Glutamatergic neuron (in vitro differentiated cells): ENCODE measurements around the gene TNFAIP8. TPM values are rescaled to one million over a fixed set of nuclear protein-coding genes. Genes with fewer than 3 reads are reported as not detected.
A peak's percentile ranks its signal among the peaks of the same experiment; 100 is the strongest.
"Not testable (repeated sequence)": the region's sequence is repeated elsewhere in the genome, so short reads cannot be mapped to it uniquely, and the experiment has no call there.

Experiments used
- DNase-seq: peaks from one replicate; pipeline ENCODE4 v3.0.0; 2022
- H3K27ac Mint-ChIP-seq: one replicate; pipeline ENCODE4 v1.8.0; 2020; ENCODE audit warnings: mild to moderate bottlenecking, mixed read lengths, inconsistent platforms; ENCODE audit not compliant: unreplicated experiment
- H3K27me3 Mint-ChIP-seq: one replicate; pipeline ENCODE4 v1.8.0; 2020; ENCODE audit warnings: mild to moderate bottlenecking, moderate library complexity, mixed read lengths, inconsistent platforms; ENCODE audit not compliant: unreplicated experiment
- H3K36me3 Mint-ChIP-seq: one replicate; pipeline ENCODE4 v1.8.0; 2020; ENCODE audit warnings: mild to moderate bottlenecking, mixed read lengths, inconsistent platforms; ENCODE audit not compliant: unreplicated experiment
- H3K4me1 Mint-ChIP-seq: one replicate; pipeline ENCODE4 v1.8.0; 2020; ENCODE audit warnings: mild to moderate bottlenecking, low read depth, mixed read lengths, inconsistent platforms; ENCODE audit not compliant: unreplicated experiment
- H3K4me3 Mint-ChIP-seq: one replicate; pipeline ENCODE4 v1.8.0; 2020; ENCODE audit warnings: mild to moderate bottlenecking, mixed read lengths, inconsistent platforms; ENCODE audit not compliant: unreplicated experiment
- H3K9me3 Mint-ChIP-seq: one replicate; pipeline ENCODE4 v1.8.0; 2020; ENCODE audit warnings: mild to moderate bottlenecking, moderate library complexity, mixed read lengths, inconsistent platforms; ENCODE audit not compliant: unreplicated experiment
- CTCF ChIP-seq: fragments of 200-600 bp; sonication (generic); IDR thresholded peaks from one replicate; pipeline ENCODE4 v1.5.0; 2021; ENCODE audit not compliant: partially characterized antibody, unreplicated experiment
- total RNA-seq: library from RNA; stranded (reverse); fragmentation: NEBNext Ultra II Directional; extraction: Animal tissue kit (Norgen Biotek cat#: 25700); gene quantifications from one replicate; pipeline ENCODE4 v1.2.1, GENCODE V29; 2021; ENCODE audit not compliant: unreplicated experiment

TNFAIP8 gene
- total RNA-seq, 1 donor from 2014 or later: 2.5 TPM

GRCh38 chr5:119435436-119436132 lies 79.8 kb downstream of the TNFAIP8 start:
- TF ChIP-seq CTCF: peak; percentile 62
- Mint-ChIP-seq H3K4me1 (no peaks in the 10 kb centered on the region), H3K4me3 (no peak overlapping the region), H3K9me3 (no peaks in the 10 kb centered on the region), H3K27ac (no peak overlapping the region), H3K36me3 (no peaks in the 10 kb centered on the region), H3K27me3 (no peaks in the 10 kb centered on the region)
- peak; percentile 63 for DNase-seq

- H3K4me3 Mint-ChIP-seq, DNase-seq, H3K27ac Mint-ChIP-seq: not testable (repeated sequence)
These were observed 82.2 kb downstream of the TNFAIP8 start for GRCh38 chr5:119437785-119438586.

GRCh38 chr5:119438587-119438917 lies 82.7 kb downstream of the TNFAIP8 start:
- DNase-seq, H3K9me3 Mint-ChIP-seq, H3K27ac Mint-ChIP-seq, H3K27me3 Mint-ChIP-seq, H3K4me1 Mint-ChIP-seq, H3K36me3 Mint-ChIP-seq, H3K4me3 Mint-ChIP-seq: not testable (repeated sequence)

More at GRCh38 chr5:119437785-119438586, 82.2 kb downstream of the TNFAIP8 start:
- H3K27me3 Mint-ChIP-seq, H3K36me3 Mint-ChIP-seq, H3K9me3 Mint-ChIP-seq, H3K4me1 Mint-ChIP-seq: not testable (repeated sequence)

- H3K4me3 Mint-ChIP-seq: no peak overlapping the region
- no peaks in the 10 kb centered on the region for H3K36me3 Mint-ChIP-seq
- TF ChIP-seq CTCF: no peak
- H3K4me1 Mint-ChIP-seq: no peaks in the 10 kb centered on the region
- no peaks in the 10 kb centered on the region for H3K9me3 Mint-ChIP-seq
- DNase-seq: no peak
- H3K27me3 Mint-ChIP-seq: no peaks in the 10 kb centered on the region
- H3K27ac Mint-ChIP-seq: no peak overlapping the region
These were observed 83.4 kb downstream of the TNFAIP8 start for GRCh38 chr5:119439140-119439631.

- not testable (repeated sequence) for H3K4me1 Mint-ChIP-seq, H3K27me3 Mint-ChIP-seq, H3K27ac Mint-ChIP-seq, H3K36me3 Mint-ChIP-seq, H3K4me3 Mint-ChIP-seq, DNase-seq, H3K9me3 Mint-ChIP-seq
These were observed 83.8 kb downstream of the TNFAIP8 start for GRCh38 chr5:119439632-119440031.

- not testable (repeated sequence) for H3K36me3 Mint-ChIP-seq
These were observed 88.8 kb downstream of the TNFAIP8 start for GRCh38 chr5:119444643-119445042.

GRCh38 chr5:119445544-119445943 lies 89.7 kb downstream of the TNFAIP8 start:
- Mint-ChIP-seq H3K27me3 (peaks cover 3% of the 10 kb centered on the region), H3K4me1 (peaks cover 7% of the 10 kb centered on the region), H3K4me3 (no peak overlapping the region), H3K36me3 (peaks cover 3% of the 10 kb centered on the region), H3K9me3 (peaks cover 4% of the 10 kb centered on the region), H3K27ac (no peak overlapping the region)
- TF ChIP-seq CTCF: no peak
- DNase-seq: no peak

More at GRCh38 chr5:119444643-119445042, 88.8 kb downstream of the TNFAIP8 start:
- H3K4me1 Mint-ChIP-seq, DNase-seq, H3K4me3 Mint-ChIP-seq, H3K9me3 Mint-ChIP-seq, H3K27ac Mint-ChIP-seq, H3K27me3 Mint-ChIP-seq: not testable (repeated sequence)
